Cortex of kidney (tissue), 1 donor: ENCODE measurements around the gene PI16.
"Not testable (repeated sequence)": the region's sequence is repeated elsewhere in the genome, so short reads cannot be mapped to it uniquely, and the experiment has no call there.

Experiments used
- DNase-seq: peaks from one replicate; lab custom pipeline; 2025; lab: John Stamatoyannopoulos, UW

The PI16 gene

DNA sequence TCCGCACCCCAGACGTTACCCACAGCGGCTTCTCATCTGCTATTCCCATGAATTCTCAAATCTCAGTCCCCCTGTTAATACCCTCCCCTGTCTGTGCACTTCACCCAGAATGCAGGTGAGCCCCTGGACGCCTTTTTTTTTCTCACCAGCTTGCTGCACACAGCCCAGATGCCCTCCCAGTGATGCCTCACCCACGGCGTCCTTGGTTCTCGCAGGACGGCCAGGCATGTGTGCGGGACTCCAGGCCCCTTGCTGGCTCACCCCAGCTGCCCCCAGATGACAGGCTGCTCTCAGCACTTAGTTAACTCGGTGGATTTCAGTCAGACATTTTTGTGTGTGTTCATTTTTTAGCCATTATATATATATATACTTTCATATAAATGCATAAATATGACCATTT lies 25.4 kb upstream of the PI16 start:
- no peak for DNase-seq

DNA sequence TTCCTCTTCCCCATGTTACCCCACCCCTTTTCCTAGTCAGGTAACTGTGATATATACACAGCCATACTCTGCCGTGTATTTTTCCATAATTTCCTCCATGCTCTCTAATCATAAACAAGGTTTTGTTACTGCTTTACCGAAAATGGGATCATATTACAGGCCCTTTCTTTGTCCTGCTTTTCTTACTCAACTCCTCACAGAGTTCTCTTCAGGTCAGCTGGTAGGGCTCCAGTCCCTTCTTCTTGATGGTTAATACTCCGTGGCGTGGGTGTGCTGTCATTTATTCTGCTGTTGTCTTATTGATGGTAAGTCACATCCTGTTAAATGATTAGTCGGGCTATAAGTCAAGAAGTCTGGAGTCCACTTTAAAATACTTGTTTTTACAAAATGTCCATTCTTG lies 24.9 kb upstream of the PI16 start:
- no peak for DNase-seq

DNA sequence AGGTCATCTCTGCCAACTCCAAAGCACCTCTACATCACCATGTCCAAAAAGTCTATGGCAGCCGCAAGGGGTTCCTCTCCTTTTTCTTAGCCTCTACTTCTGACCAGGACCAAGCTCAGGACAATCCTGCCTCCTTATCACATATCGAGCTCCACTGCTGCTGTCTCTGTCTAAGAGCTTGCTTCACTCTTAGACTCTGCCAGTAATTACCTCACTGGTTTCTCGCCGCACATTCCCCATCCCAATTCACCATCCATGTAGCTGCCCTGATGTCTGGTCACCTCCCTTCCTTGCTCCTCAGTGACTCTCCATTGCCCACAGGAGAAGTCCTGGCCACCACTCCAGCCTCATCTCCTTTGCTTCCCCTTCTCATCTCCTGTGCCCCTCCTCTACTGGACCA lies 24.1 kb upstream of the PI16 start:
- no peak for DNase-seq

DNA sequence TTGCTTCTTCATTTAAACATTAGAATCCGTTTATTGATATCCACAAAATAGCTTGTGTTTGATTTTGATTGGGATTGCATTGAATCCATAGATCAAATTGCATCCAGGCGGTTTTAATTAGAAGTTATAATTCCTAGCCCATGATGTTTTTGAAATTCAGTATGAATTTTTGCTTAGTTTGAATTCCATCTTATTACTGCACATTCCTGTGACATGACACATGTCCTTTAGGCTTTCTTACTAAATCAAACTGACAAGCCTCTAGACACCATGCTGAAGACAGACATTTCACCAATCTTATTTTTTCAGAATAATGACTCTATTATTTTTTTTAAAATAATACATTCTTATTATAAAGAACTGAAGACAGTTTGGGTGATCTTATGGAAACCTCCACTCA lies 21.4 kb upstream of the PI16 start:
- DNase-seq: no peak

DNA sequence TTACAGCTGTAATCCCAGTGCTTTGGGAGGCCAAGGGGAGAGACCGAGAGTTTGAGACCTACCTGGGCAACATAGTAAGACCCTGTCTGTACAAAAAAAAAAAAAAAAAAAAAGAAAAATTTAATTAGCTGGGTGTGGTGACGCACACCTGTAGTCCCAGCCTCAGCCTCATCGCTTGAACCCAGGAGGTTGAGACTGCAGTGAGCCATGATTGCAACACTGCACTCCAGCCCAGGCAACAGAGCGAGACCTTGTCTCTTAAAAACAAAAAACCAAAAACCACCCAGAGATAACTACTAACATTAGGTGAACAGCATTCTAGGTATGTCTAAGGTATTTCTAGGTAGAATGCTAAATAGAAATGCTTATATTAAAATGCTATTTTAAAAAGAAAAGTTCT lies 21.0 kb upstream of the PI16 start:
- DNase-seq: no peak

DNA sequence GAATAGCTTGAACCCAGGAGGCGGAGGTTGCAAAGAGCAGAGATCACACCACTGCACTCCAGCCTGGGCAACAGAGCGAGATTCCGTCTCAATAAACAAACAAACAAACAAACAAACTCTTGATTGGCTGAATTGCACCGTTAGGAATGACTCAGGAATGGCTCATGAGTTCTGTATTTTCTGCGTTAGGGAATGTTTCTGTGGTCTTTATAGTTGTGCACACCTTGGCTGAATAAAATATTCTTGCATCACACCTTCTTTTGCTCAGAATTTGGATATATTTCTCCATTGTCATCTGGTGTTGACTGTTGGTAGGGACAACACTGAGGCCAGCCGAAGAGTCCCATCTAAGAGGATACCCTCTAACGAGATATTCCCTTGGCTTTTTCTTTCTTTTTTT lies 19.6 kb upstream of the PI16 start:
- DNase-seq: no peak

DNA sequence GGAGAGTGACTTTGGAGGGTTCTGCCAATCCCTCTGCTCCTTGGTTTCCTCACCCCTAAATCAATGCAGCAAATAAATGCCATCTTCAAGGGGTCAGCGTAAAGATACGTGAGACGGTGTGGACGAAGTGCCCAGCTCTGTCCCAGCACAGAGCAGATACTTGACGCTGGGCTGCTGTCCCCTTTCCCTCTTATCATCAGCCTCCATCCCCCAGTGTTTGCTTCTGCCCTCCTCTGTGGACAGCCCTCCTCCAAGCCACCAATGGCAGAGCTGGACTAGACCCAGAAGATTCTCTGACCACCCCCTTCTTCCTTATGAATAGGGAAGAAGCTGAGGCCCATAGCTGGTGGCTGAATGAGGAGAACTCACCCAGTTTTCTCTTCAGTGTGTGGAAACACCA lies 17.7 kb upstream of the PI16 start:
- DNase-seq: no peak

DNA sequence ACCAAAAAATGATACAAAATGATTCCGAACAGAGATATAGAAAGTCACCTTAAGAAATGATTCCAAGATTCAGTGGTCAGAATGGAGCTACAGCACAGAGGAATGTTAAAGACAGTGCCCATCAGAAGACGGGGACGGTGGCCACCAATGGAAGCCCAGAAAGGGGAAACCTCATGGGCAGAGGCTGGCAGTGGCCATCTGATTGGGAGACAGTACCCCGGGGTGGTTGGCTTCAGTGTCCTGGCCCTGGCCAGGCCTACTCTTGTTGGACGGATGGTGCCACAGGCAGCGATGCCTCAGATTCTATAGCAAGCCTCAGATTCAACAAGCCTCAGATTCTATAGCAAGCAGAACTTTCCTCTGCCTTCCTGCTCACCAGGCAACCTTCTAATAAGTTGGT lies 16.6 kb upstream of the PI16 start:
- no peak for DNase-seq

DNA sequence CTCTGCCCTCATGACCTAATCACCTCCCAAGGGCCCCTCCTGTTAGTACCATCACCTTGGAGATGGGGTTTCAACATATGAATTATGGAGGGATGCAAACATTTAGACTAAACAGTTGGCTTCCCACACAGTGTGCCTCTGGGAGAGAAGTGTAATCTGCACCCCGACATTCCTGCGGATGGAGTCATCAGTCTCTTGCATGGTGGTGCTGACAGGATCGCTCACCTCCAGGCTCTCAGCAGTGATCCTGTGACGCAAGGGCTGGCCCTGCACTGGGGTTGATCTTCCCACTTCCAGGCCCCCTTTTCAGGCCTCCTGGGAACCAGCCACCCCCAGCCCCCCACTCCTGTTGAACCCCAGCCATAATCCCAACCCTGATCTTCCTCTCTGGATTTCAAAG lies 16.0 kb upstream of the PI16 start:
- DNase-seq: no peak

DNA sequence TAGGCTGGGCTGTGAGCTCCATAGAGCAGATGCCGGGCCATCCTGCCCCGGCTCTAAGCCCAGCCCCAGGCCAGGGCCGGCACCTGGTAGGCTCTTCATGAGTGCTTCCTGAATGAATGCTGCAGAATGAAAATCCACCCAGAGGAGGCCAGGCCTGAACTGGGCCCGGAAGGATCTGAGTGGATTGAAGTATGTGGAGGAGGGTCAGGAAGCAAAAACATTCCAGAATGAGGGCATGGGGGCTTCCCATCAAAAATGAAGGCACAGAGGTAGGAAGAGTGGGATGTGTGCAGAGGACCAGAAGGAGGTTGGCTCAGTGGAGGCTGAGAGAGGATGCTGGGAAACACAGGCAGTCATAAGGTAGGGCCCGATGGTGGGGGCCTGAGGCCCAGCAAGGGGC lies 15.5 kb upstream of the PI16 start:
- not testable (repeated sequence) for DNase-seq

DNA sequence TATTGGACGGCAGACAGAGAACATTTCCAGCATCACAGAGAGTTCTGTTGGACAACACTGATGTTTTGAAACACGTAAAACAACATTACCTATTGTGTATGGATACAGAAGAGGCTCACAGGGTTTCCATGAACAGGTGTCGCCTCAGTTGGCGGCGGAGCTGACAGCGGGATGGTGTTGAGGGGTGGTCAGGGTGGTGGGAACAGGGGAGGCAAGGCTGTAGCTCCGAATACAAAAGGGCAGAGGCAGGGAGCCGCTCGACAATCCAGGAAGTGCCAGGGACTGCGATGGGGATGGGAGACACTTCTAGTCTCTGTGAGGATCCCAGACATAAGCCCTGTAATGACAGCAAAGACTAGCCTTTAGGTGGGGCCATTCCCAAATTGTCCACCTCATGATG lies 14.5 kb upstream of the PI16 start:
- DNase-seq: no peak

DNA sequence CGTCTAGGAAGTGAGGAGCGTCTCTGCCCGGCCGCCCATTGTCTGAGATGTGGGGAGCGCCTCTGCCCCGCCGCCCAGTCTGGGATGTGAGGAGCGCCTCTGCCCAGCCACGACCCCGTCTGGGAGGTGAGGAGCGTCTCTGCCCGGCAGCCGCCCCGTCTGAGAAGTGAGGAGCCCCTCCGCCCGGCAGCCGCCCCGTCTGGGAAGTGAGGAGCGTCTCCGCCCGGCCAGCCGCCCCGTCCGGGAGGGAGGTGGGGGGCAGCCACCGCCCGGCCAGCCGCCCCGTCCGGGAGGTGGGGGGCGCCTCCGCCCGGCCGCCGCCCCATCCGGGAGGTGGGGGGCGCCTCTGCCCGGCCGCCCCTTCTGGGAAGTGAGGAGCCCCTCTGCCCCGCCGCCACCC lies 13.0 kb upstream of the PI16 start:
- DNase-seq: not testable (repeated sequence)

DNA sequence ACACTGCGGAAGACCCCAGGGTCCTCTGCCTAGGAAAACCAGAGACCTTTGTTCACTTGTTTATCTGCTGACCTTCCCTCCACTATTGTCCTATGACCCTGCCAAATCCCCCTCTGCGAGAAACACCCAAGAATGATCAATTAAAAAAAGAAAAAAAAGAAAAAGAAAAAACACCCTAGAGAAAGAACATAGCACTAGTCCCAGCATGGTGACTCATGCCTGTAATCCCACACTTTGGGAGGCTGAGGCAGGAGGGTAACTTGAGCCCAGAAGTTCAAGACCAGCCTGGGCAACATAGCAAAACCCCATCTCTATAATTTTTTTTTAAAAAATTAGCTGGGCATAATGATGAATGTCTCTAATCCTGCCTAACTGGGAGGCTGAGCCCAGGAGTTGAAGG lies 12.2 kb upstream of the PI16 start:
- not testable (repeated sequence) for DNase-seq

DNA sequence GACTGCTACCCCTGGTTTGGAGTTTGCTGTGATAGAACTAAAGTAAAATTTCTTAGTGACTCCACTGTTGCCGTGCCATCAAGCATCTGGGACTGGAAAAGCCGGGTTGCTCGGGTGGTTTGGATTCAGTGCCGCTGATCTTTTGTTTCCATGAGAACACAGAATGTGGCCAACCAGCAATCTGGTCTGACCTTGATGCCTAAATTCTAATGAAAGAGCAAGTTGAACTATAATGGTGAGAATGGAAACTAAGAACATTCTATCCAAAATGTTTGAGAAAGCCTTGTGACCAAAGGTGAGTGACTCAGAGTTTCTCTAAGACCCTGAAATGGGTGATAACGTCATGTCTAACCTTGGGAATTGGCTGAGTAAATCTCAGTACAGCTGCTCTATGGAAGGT lies 9.9 kb upstream of the PI16 start:
- DNase-seq: no peak

DNA sequence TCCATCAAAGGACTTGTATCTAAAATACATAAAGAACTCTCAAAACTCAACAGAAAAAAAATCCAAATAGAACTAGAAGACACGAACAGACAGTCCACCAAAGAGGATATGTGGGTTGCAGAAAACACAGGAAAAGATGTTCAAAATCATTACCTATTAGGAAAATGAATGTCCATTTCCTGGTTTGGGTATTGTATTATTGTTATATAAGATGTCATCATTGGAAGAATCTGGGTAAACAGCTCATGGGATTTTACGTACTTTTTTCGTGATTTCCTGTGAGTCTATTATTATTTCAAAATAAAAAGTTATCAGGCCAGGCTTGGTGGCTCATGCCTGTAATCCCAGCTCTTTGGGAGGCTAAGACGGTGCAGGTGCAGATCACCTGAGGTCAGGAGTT lies 9.2 kb upstream of the PI16 start:
- no peak for DNase-seq

DNA sequence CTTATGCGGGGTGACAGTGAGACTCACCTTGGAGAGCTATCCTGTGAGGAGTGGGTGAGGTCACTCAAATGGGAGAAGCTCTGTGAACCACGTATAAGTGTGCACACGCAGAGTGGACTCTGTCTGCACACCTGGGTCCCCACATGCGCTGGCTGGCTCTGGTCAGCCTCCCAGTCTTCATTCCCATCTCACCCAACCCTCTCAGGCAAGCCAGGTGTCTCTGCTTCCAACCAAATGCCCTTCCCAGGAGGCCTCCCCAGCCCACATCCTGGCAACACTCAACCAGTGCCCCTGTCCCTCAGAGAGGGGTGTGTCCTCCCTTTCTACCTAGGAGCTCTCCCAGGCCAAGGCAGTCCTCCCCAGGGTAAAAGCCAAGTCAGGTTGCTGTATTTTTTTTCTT lies 8.0 kb upstream of the PI16 start:
- DNase-seq: no peak

DNA sequence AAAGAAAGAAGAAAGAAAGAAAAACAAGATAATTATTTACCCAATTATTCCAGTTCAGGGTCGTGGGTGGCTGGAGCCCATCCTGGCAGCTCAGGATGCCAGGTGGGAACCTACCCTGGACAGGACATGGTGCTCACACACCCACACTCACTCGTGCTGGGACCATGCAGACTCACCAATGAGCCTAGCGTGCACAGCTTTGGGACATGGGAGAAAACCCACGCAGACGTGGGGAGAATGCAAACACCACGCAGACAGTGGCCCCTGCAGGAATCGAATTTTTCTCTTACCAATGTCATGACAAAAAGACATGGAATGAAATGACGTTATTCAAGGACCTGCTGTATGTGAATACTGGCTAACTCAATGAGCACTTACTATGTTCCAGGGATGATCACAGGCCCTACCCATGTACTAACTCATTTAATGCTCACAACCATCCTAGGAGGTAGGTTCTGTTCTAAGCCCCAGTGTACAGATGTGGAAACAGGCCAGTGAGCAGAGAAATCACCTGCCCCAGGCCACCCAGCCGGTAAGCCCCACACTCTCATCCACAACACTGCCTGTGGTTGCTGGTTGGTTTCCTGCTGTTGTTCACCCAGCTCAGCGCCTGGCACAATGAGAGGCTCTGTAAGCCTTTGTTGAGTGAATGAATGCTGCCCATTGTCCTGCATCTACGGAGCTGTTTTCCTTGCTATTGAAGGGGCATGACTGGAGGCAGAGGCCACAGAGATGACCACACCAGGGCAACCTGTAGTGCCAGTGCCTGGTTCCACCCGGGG lies 6.8 kb upstream of the PI16 start:
- DNase-seq: no peak

DNA sequence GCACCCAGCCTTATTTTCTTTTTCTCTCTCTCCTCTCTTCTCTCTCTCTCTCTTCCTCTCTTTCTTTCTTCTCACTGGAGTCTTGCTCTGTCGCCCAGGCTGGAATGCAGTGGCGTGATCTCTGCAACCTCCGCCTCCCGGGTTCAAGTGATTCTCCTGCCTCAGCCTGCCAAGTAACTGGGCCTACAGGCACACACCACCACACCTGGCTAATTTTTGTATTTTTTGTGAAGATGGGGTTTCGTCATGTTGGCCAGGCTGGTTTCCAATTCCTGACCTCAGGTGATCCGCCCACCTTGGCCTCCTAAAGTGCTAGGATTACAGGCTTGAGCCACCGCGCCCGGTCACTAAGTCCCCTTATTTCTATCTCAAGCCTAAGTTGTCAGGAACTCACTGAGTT lies 5.5 kb upstream of the PI16 start:
- DNase-seq: not testable (repeated sequence)

DNA sequence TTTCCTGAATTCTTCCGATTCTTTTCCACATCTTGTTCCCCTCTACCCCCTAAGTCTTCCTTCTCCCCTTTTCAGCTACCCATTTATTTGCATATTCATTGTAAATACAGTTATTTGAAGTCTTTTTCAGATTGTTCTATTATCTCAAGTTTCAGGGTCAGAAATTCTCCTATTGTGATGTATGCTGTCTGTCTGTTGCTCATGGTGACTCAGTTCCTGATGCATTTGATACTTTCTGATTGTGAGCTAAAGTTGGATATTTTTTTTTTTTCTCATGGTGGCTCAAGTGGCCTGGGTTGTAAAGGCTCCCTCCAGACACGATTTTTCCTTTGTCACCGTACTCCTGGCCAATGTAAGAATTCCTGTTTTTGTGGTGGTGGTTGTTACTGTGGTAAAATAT lies 4.9 kb upstream of the PI16 start:
- DNase-seq: no peak

DNA sequence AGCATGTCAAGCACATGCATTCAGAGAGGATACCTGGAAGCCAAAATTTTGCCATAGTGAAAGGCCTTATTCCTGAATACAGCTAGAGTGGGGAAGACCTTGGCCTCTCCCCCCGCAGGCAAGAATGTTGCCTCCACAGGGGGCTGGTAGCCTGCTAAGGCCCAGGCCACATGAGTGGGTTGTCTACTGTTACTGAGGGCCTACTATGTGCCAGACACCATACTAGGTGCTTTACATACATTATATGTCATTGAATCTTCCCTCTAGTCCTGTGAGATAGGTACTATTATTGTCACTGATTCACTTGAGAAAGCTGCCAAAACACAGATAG lies 642 bp upstream of the PI16 start:
- no peak for DNase-seq

DNA sequence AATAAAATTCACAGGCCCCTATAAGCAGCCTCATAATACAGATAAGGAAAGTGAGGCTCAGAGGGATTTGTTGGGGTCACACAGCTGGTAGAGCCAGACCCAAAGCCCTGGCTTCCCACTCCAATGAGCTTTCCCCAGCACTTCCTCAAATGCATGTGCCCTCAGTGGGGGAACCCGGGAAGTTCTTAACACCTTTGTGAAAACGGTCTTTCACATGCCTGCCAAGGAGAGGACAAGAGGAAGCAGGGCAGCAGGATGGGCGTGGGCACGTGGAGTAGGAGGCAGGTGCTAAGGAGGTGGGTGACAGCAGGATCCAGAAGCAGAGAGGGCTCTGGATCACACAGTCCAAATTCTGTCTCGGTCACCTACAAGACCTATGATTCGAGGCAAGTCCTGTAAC lies 598 bp downstream of the PI16 start:
- DNase-seq: no peak

DNA sequence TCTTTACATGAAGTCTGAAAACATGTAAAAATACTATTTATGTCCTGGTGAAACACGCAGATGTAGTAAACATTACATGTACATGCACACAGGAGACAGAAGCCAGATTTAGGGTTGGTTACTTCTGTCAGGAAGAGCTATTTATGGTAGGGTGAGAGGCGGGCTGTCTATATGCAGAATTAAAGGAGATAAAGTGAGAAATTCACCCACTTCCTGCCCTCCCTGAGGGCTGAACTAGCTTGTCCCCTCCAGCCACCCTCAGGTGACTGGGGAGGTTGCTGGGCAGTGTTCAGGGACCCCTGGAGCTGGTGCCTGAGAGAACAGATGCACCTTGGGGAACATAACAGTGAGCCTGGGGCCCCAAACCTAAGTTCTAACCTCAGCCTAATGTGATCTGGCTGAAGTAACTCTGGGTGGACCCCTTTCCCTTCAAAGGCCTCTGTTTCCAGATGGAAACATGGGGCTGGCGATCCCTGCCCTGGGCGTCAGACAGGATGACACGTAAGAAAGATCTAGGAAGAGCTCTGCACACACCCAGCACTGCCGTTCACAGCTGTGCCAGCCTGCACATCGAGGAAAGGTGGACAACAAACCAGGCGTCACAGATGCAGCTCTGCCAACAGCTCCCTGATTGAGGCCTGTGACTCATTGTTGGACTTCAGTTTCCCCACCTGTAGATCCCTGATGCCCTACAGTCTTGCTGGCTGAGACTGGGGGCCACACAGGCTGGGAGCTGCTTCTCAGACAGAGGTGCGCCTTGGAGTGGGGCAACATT lies 1.3 kb downstream of the PI16 start:
- no peak for DNase-seq

DNA sequence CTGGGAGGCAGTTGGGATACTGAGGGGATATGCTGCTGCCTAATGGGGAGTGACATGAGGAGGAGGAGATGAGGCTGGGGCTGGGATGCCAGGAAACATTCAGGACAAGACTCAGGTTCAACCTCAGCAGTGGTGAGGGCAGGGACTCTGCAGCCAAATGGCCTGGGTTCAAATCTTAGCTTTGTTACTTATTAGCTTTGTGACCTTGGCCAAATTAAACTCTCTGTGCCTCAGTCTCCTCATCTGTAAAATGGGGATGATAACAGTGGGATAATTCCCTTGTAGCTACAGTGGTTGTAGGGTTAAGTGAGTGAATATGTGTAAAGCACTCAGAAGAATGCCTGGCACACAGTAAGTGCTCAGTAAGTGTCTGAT lies 1.9 kb downstream of the PI16 start:
- no peak for DNase-seq

DNA sequence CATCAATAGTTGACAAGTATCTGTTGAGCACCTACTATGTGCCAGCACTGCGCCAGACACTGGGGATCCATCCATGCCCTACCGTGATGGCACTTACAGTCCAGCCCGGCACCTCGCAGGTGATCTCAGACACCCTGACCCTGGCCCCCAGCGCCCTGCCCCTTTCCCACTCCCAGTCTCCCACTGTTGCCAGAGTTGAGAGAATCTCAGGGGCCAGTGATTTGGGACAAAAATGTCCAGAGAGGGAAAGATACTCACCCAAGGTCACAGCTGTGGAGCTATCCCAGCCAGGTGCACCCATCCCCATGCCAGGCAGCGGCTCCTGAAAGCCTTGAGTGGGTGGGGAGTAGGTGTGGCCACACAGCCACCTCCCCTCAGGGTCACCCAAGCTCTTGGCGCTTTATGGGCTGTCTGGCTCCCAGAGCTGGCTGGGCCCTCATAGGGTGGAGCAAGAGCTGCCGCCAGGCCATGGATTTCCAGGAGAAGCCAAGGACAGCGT lies 3.3 kb downstream of the PI16 start:
- DNase-seq: no peak
